Nephron (organoid): Measurements from ENCODE around the gene IDI2.
"Not testable (repeated sequence)": the region's sequence is repeated elsewhere in the genome, so short reads cannot be mapped to it uniquely, and the experiment has no call there.

Experiments
- H3K27ac Mint-ChIP-seq, 3 experiments: 2 replicates each; pipeline ENCODE4 v1.8.0; 2020; ENCODE audit warnings: mixed read lengths in 3 of 3, mild to moderate bottlenecking in 2 of 3, moderate library complexity in 1 of 3
- H3K27me3 Mint-ChIP-seq: 2 replicates; pipeline ENCODE4 v1.8.0; 2021; ENCODE audit warnings: low read depth, mild to moderate bottlenecking, moderate library complexity, mixed read lengths
- H3K36me3 Mint-ChIP-seq: 2 replicates; pipeline ENCODE4 v1.8.0; 2020; ENCODE audit warnings: low read depth, mixed read lengths
- H3K4me1 Mint-ChIP-seq: 2 replicates; pipeline ENCODE4 v1.8.0; 2020; ENCODE audit warnings: mixed read lengths
- H3K4me3 Mint-ChIP-seq, 3 experiments: 2 replicates each; pipeline ENCODE4 v1.8.0; 2020; ENCODE audit warnings: mild to moderate bottlenecking in 3 of 3, mixed read lengths in 3 of 3, moderate library complexity in 2 of 3
- H3K9me3 Mint-ChIP-seq: 2 replicates; pipeline ENCODE4 v1.8.0; 2020; ENCODE audit warnings: mixed read lengths
- TF ChIP-seq, protein P1 (sequence below), 3 experiments: fragments of 200-600 bp; sonication (generic); IDR thresholded peaks; one replicate each; pipeline ENCODE4 v1.5.0; 2021; ENCODE audit warnings: antibody characterized with exemption in 3 of 3; ENCODE audit not compliant: unreplicated experiment in 3 of 3

The IDI2 gene

GRCh38 chr10:1025683-1026082 is at the start of gene IDI2:
Gene IDI2, minus strand, starts transcription at chr10:1025859. Its CDS starts 1,136 bp downstream, at chr10:1024723.
- H3K27ac Mint-ChIP-seq = no peak within 1 kb of the TSS
- no peaks in the 10 kb centered on the region for H3K9me3 Mint-ChIP-seq
- no peaks in the 10 kb centered on the region for H3K27me3 Mint-ChIP-seq
- peaks cover 5% of the 10 kb centered on the region for H3K36me3 Mint-ChIP-seq
- no peaks in the 10 kb centered on the region for H3K4me1 Mint-ChIP-seq
- no peak within 1 kb of the TSS for H3K4me3 Mint-ChIP-seq
- TF ChIP-seq, protein P1, sequence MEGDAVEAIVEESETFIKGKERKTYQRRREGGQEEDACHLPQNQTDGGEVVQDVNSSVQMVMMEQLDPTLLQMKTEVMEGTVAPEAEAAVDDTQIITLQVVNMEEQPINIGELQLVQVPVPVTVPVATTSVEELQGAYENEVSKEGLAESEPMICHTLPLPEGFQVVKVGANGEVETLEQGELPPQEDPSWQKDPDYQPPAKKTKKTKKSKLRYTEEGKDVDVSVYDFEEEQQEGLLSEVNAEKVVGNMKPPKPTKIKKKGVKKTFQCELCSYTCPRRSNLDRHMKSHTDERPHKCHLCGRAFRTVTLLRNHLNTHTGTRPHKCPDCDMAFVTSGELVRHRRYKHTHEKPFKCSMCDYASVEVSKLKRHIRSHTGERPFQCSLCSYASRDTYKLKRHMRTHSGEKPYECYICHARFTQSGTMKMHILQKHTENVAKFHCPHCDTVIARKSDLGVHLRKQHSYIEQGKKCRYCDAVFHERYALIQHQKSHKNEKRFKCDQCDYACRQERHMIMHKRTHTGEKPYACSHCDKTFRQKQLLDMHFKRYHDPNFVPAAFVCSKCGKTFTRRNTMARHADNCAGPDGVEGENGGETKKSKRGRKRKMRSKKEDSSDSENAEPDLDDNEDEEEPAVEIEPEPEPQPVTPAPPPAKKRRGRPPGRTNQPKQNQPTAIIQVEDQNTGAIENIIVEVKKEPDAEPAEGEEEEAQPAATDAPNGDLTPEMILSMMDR (IDR thresholded peaks at IDR 0.05; ENCODE audit: unreplicated experiment in 3 of 3) = no peak

DNA sequence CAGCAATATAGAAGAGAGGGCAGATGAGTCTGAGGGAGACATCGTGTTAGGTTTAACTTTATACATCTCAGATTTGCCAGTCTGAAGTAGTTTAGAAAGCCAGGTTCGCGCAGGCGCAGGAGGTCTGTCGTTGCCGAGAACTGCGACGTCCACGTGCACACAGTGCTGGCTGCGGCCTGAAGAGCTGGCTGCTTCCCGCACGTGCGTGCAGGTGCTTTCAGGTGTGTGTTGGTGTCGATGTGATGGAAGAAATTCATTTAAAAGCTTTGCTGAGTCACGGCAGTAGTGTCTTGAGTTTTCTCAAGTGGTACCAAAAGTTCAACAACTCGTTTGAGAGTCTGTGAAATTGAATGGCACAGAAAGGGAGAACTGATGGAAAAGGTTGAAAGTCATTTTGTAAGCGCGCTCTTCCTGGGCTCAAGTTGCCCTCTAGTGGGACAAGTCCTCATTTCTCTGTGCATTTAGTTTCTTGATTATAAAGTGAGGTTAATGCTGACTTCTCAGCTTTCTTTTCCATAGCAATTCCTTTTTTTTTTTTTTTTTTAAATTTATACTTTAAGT is 49.2 kb upstream of the IDI2 start:
- H3K9me3 Mint-ChIP-seq = no peaks in the 10 kb centered on the region

GRCh38 chr10:1074052-1074747 is 48.5 kb upstream of the IDI2 start:
- peaks cover 25% of the 10 kb centered on the region for H3K36me3 Mint-ChIP-seq

More for the DNA sequence above, 49.2 kb upstream of the IDI2 start:
- Mint-ChIP-seq H3K4me3 (no peak overlapping the region), H3K27ac (no peak overlapping the region), H3K27me3 (peaks cover 3% of the 10 kb centered on the region), H3K36me3 (peaks cover 30% of the 10 kb centered on the region), H3K4me1 (no peaks in the 10 kb centered on the region)
- TF ChIP-seq, protein P1 (IDR thresholded peaks at IDR 0.05; ENCODE audit: unreplicated experiment in 3 of 3) = peak; percentile 13 to 21 (median 15)

DNA sequence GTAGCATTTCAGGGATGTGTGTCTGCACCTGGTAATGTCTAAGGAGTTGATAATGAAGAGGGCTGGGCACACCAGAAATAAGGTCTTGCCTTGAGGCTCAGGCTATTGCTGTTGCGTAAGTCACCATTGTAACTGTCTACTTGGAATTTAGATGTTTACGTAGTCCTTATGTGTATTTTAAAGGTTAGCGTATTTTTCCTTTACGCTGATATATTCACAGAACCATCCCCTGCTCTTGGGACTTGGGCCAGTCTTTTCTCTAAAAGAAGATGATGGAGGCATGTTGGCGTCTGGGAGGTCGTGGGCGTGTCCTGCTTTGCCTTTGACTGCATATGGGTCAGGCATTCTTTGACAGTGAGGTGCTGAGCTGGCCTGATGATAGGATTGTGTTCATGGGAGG is 45.3 kb upstream of the IDI2 start:
- peaks cover 17% of the 10 kb centered on the region for H3K36me3 Mint-ChIP-seq
- no peak overlapping the region for H3K27ac Mint-ChIP-seq
- no peak overlapping the region for H3K4me3 Mint-ChIP-seq
- TF ChIP-seq, protein P1 (IDR thresholded peaks at IDR 0.05; ENCODE audit: unreplicated experiment in 3 of 3) = no peak
- H3K4me1 Mint-ChIP-seq = no peaks in the 10 kb centered on the region
- H3K9me3 Mint-ChIP-seq = no peaks in the 10 kb centered on the region
- peaks cover 3% of the 10 kb centered on the region for H3K27me3 Mint-ChIP-seq

More at GRCh38 chr10:1074052-1074747, 48.5 kb upstream of the IDI2 start:
- no peak overlapping the region for H3K27ac Mint-ChIP-seq
- TF ChIP-seq, protein P1 (IDR thresholded peaks at IDR 0.05; ENCODE audit: unreplicated experiment in 3 of 3) = no peak
- H3K4me3 Mint-ChIP-seq = no peak overlapping the region
- no peaks in the 10 kb centered on the region for H3K9me3 Mint-ChIP-seq
- no peaks in the 10 kb centered on the region for H3K4me1 Mint-ChIP-seq
- H3K27me3 Mint-ChIP-seq = peaks cover 3% of the 10 kb centered on the region

DNA sequence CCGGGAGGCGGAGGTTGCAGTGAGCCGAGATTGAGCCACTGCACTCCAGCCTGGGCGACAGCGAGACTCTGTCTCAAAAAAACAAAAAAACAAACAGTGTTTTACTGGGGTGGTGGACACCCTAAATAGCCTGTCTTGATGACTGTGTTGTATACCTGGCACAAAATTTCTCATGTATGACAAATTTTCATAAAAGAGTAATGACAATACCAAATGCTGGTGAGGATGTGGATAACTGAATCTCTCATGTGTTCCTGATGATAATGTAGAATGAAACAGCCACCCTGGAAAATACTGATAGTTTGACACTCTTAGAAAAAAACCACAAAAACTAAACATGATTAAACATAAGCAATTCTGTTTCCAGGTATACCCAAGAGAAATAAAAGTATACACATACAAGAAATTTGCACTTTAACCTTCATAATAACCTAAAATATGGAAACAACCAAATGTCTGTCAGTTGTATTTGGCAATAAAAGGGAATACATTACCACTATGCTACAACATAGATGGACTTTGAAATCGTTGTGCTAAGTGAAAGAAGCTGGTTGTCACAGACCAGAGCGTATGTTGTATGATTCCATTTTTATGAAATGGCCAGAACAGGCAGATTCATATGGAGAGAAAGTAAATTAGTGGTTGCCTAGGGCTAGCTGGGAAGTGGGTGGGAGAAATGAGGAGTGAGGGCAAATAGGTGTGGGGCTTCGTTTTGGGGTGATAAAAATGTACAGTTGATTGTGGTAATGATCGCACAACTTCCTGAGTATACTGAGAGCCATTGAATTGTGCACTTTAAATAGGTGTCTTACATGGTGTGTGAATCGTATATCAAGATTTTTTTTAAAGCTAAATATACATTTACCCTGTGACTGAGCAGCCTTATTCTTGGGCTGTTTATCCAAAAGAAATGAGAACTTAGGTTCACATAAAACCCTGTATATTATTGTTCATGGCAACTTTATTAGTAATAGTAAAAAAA is 43.0 kb upstream of the IDI2 start:
- Mint-ChIP-seq H3K9me3 (no peaks in the 10 kb centered on the region), H3K36me3 (peaks cover 14% of the 10 kb centered on the region), H3K27ac (no peak overlapping the region), H3K27me3 (no peaks in the 10 kb centered on the region), H3K4me3 (no peak overlapping the region), H3K4me1 (no peaks in the 10 kb centered on the region)
- TF ChIP-seq, protein P1 (IDR thresholded peaks at IDR 0.05; ENCODE audit: unreplicated experiment in 3 of 3) = no peak

DNA sequence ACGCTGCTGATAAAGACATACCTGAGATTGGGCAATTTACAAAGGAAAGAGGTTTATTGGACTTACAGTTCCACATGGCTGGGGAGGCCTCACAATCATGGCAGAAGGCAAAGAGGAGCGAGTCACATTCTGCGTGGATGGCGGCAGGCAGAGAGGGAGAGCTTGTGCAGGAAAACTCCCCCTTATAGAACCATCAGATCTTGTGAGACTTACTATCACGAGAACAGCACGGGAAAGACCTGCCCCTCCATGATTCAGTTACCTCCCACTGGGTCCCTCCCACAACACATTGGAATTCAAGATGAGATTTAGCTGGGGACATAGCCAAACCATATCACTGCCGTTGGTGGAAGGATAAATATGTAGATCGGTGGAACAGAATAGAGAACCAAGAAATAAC is 41.1 kb upstream of the IDI2 start:
- H3K27ac Mint-ChIP-seq, H3K4me1 Mint-ChIP-seq, H3K27me3 Mint-ChIP-seq, H3K9me3 Mint-ChIP-seq, H3K4me3 Mint-ChIP-seq: not testable (repeated sequence)
- H3K36me3 Mint-ChIP-seq = peaks cover 20% of the 10 kb centered on the region
